ENCODE measurements around the gene ZNF789. TPM values are rescaled to one million over a fixed set of nuclear protein-coding genes. Genes with fewer than 3 reads are reported as not detected.

The ZNF789 gene
- total RNA-seq, 1 experiment from 2014 or later: 7.7 TPM

DNA sequence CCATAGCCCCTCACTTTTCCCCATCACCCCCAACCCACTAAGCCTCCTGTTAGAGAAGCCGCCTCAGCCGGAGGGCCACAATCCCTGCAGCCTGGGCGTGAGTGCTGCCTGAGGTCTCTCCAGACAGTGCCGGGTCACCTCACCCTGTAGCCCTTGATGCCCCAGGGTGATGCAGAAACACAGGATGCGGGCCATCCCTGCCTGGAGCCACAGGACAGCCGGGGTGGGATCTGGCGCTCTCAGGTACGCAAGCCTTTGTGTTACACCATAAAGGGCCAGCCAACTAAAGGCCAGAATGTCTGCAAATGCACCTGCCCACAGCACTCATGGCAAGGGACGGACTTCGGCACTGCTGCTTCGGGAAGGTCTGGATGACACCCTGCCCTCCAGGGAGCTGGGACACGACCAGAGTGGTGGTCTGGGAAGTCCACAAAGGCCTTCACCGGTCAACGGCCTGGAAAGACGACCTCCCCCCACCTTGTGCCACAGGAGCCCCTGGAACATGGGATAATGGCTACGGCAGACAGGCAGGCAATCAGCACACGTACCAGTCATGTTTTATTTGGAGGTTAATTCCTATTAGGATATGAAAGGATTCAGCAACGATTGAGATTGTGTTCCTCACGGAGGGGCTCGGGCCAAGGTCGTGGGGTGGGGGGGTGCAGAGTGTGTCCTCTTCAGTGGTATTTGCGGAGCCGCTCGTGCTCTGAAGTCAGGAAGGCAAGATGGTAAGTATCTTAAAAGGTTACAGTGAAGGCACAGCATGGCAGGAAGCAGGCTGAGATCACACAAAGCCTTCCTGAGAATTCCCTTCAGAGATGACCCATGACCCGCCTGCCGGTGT is 14.8 kb upstream of the ZNF789 start:
- DNase-seq (ENCODE audit: low read depth): no peak

DNA sequence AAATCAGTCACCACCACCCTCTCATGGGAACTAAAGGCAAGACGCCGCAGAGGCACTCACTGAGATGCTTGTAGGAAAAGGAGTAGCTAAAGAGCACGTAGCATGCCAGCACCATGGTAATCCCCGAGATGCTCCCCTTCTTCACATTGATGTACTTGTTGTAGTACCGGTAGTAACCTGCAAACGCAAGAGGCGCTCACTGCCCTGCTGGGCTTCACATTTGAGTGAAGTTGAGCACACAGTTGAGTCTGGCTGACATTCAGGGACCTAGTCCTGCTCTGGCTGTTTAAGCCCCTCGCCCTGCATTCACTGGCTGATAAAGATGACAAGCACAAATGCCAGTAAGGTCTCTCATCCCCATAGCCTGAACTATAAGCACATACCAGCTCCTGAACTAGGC is 13.6 kb upstream of the ZNF789 start:
- DNase-seq (ENCODE audit: low read depth): peak; percentile 25

DNA sequence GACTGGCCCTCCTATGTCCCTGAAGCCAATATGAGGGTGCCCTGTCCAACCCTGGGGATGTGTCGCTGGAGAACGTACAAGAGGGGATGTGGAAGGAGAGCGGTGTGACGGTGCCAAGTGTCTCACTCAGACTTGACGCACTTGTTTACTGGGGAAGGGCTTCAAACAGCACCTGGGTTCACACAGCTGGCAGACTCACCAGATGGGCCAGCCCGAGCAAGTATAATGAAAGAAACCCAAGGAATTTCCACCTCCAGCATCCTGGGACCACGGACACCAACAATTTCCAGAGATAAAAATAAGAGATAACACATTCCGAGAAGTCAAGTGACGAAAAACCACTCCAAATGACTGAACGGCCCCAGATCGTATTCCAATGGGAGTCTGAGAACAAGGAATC is 12.0 kb upstream of the ZNF789 start:
- no peak for DNase-seq (ENCODE audit: low read depth)

DNA sequence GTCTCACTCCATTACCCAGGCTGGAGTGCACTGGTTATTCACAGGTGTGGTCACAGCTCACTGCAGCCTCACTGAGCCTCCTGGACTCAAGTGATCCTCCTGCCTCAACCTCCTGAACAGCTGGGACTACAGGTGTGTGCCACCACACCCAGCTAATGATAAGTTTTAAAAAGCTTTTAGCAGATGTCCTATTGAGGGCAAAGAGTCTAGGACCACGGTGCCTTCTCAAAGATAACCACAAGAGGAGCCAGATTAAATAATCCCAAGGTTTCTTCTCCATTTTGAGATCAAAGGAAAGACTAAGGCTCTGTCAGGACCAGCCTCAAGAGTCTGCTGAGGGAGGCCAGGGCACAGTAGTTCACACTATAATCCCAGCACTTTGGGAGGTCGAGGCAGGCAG is 11.5 kb upstream of the ZNF789 start:
- DNase-seq (ENCODE audit: low read depth): no peak

DNA sequence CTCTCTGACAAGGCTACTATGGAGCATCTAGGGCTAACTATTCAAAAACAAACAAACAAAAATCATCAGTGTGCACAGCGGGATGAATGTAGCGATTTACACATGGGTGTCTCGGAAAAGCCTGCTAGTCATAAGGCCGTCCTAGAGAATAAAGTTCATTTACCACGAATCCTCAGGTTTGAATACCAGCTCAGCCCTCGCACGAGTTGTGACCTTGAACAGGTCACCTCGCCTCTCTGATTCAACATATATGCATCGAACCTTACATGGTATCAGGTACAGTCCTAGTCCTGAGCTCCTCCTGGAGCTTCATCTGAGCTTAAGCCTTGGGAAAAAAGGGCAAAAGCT is 7.3 kb upstream of the ZNF789 start:
- DNase-seq (ENCODE audit: low read depth): no peak

DNA sequence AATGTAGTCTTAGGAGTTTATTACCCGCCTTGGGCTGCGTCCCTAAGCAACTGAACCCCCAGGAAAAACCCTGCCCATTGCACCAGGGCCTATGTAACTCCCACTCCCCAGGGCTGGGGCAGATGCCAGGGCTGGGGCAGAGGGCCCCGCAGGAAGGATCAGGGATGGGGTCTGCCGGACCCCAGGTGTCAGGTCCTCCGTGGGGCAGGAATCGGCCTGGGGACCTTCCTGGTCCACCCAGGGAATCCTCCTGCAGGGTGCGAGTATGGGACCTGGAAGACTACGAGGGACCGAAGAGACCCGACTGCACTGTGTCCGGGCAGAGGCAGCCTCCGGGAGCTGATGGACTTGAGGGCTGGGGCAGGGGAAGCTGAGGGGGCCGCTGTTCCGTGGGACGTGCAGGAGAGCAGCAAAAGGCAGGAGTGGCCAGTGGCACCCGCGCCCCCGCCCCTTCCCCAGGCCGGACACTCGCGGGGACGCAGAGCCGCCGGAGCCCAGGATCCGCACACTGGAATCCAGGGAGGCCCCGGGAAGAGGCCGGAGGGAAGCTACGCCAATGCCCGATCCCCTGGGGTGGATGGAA is 4.3 kb upstream of the ZNF789 start:
- DNase-seq (ENCODE audit: low read depth): no peak

DNA sequence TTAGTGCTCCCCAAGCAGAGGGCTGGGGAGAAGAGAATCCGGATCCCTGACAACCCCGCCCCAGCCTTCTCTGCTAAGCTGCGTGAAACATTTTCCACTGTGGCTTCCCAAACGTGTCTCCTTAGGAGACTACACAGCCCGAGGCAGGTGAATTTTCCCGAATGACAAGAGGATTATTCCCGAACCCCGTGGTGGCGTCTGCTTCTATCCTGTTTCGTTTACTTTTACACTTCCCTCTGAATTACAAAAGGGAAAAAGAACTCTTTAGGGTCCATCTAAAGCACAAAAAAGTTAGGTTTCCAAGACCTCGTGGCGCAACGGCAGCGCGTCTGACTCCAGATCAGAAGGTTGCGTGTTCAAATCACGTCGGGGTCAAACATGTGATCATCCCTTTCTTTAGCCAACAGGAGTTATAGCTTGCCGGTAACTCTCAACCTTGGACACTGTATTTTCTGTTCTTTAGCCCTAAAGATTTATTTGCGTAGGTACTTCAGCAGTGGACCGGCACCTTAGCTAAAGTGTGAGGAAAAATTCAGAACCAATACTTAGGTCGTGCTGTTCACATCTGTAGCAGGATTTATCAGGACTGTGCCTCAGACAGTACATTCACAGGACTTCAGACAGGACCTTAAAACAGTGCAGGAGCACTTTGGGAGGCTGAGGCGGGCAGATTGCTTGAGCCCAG is 3.2 kb upstream of the ZNF789 start:
- no peak for DNase-seq (ENCODE audit: low read depth)

DNA sequence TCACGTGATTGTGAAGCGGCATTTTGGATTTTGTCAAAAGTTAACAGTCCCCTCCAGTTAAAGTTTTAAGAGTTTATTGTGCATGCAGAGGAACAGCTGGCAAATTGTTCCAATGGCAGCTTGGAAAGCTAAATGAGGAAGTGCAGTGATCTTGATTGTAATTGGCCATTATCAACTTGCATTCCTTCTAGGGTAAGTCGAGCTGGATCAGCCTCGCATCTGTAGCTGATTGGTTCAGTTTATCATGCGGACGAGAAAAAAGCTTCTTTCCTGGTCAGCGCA is 566 bp downstream of the ZNF789 start:
- peak; percentile 80 for DNase-seq (ENCODE audit: low read depth)

DNA sequence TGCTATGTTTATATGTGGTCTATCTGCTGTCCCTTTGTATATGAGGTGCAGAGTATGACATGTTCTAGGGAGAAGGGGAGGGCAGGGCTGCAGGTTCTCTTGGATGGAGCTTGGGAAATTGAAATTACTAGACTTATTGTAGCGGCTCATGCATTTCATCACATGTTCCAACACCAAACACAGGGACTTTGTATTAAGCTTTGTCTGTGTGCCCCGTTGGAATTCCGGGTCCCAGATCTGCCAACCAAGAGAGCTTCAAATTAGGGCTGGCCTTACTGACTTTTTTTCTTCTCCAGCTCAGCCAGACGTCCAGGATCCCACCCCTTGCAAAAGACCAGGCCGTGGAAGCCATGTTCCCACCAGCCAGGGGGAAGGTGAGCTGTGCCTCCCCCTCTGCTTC is 3.4 kb downstream of the ZNF789 start:
- DNase-seq (ENCODE audit: low read depth): no peak

DNA sequence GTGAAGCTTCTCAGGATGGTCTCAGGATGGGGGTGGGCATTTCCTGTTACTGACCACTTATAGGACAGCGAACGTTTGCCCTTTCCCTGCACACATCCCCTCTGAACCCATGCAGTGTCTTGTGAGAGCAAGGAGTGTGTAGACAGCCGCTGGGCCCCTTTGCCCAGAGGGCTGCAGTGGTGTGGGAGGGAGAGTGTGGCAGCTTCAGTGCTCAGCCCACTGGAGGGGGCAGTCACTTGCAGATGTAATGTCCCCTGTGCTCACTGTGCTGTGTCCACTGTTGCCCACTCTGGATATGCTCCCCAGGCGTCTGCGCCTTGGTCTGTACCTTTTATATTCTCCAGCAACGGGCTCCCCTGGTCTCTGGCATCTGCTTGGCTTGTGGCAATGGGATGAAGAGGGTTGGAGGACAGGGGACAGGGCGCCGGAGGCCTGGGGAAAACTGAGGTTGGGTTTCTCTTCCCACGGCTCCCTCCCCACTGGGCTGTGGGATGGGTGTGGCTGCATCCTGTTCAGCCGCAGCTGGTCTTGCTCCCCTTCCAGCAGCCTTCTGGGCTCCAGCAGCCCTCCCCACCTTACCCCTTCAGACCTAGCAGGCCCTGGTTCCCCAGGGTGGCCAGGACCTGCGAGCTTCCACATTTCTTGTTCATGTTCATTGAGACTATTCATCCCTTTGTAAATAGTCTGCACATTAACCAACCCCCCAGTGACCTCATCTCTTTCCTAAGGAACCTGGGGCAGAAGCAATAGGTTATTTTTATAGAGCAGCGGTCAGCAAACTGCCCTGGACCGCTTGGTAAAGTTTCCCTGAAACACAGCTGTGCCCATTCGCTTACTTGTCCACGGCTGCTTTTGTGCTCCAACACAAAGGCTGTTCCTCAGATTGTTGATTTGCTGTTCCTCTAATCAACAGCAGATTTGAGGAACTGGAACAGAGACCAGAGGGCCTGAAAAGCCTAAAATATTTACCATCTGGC is 6.1 kb downstream of the ZNF789 start:
- DNase-seq (ENCODE audit: low read depth): no peak

DNA sequence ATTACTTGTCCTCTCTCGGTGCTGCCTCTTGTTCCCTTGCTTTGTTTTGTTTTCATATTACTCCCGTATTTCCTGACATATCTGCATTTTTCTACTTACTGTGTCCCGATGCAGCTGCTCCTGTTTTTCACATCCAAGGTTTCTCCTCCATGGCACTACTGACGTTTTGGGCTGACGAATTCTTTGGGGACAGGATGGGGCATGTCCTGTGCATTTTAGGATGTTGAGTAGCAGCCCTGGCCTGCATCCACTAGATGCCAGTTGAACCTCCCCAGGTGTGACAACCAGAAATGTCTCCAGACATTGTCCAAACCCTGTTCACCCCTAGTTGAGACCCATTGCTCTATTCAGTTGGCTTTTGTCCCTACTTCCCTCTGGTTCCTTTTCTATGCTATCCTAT is 12.4 kb downstream of the ZNF789 start:
- DNase-seq (ENCODE audit: low read depth): no peak

DNA sequence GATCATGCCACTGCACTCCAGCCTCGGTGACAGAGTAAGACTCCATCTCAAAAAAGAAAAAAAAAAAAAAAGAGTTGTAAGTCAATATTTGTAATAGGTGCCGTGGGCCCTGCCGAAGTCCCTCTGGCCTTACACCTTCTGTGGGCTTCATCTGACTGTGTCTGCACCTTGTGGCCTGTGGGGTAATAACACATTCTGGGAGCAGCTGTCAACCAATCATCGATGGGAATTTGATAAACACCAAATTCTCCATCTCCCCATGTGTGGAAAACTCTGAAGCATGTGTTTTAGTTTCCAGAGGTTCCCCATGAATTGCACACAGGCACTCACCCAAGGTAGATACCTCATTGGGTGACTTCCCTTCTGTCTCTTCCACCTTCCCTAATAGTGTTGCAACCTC is 16.5 kb downstream of the ZNF789 start:
- no peak for DNase-seq (ENCODE audit: low read depth)

DNA sequence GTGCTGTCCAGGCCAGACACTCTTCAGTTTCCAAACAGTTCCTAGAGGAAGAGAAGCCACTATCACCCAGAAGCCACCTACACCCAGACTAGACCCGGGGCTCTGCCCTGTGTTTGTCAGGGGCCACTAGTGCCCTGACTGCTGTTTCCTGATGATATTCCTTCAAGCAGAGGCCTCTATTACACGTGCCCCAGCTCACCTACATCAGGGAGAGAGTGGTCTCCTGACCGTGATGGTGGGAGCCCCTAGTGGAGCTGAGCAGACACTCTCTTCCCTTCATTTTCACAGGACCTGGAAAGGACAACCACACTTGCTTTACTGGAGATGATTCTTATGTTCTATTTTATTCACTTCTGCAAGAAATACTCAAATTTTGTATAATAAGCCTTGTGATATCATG is 18.2 kb downstream of the ZNF789 start:
- DNase-seq (ENCODE audit: low read depth): no peak

DNA sequence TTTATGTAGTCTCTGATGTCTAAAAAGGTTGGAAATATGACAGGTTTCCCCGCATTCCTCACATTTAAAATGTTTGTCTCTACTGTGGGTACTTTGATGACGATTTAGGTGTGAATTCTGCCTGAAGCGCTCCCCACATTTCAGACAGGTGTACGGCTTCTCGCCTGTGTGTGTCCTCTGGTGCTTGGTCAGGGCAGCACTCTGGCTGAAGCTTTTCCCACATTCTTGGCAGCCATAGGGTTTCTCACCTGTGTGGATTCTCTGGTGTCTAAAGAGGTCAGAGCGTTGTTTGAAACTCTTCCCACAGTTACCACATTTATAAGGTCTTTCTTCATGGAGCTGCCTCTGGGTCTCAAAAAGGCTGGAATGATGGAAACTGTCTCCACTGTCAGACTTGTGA is 21.1 kb downstream of the ZNF789 start:
- DNase-seq (ENCODE audit: low read depth): no peak

DNA sequence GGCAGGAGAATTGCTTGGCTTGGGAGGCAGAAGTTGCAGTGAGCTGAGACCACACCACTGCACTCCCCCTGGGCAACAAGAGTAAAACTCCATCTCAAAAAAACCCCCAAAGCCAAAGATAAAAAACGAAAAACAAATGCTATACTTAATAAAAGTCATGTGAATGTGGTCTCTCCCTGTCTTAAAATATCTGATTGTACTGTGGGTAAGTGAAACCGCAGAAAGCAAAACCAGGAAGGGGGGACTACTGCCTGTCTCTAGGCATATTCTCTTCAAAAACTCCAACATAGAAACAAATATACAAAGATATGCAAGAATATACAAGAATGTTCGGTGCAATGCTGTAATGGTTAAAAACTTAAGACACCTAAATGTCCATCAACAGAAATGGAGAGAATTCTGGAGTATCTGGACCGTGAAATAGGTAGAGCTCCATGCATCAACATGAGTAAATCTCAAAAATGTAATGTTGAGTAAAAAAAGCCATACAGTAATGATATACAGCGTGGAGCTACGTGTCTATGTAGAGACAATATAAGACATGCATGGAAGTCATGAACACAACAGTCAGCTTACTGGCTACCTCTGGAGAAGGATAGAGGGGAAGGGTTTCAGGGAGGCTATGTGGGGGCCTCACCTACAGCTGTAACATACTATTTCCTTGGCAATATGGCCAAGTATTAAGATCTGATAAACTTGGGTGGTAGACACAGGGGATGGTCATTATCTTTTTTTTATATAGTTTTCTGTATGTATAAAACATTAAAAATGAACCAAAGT is 25.3 kb downstream of the ZNF789 start:
- DNase-seq (ENCODE audit: low read depth): no peak

DNA sequence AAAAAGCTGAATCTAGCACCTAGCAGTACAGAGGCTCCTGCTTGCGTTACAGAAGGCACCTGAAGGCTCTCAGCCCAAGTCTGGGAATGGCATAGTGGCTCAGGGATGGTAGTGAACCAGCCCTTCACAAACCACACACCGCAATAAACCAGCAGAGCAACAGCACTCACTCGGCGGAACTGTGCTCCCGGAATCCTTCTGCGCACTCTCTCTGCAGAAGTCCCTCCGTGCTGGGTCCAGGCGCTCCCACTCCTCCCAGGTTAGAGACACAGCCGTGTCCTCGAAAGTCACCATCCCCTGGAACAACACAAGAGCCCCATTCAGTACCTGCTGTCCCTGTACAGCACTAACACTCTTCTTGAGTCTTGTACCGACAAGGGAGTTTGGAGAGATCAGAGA is 25.9 kb downstream of the ZNF789 start:
- DNase-seq (ENCODE audit: low read depth): peak; percentile 17

DNA sequence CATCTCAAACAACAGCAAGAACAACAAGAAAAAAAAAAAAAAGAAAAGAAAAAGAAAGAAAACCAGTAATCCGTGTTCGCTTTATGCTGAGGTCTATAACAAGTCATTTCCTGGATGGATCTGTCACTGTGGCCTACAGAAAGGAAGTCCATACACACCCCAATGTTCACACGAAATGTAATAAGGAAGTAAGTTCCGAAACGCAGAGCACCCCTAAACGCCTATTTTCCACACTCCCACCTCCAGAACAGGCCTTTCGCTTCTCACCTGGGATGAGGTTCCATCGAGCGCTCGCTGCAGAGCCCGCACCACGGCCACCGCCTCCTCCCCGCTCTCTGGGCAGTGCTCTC is 26.7 kb downstream of the ZNF789 start:
- no peak for DNase-seq (ENCODE audit: low read depth)

DNA sequence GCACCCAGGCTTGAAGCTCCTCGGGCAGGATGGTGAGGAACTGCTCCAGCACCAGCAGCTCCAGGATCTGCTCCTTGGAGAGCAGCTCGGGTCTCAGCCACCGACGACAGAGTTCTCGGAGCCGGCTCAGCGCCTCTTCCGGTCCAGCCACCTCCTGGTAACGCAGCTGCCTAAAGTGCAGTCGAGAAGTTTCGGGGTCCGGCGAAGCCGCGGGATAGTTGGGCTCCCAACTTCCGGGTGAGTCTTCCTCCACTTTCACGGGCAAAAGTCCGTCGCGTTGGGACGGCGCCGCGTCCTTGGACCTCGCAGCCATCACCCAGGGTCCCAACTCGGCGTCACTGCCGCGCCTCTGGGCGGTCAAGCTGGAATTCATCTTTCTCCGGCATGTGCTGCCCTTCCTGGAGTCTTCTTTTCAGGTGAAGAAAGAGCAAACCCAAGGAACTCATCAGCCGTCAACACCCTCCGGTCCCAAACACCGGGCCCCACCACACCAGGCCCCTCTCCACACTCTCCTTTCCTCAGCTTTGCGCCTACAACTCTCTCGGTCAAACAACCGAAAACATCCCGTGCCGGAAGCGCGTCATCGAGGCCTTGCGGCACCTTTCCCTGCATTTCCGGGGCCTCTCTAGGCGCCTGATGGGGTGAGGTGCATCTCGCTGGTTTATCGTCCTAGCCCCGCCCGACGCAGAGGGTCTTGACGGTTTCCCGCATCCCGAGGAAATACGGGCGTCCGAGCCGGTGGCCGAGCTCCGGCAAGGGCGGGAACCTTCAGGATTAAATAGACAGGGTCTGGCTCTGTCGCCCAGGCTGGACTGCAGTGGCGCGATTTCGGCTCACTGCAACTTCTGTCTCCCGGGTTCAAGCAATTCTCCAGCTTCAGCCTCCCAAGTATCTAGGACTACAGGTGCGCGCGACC is 27.3 kb downstream of the ZNF789 start, which contains the start of gene ZNF394:
ZNF394 (minus strand) TSS at position 561 of the 916 bp plus-strand sequence; CDS start at position 373, 188 bp downstream.
- peak; percentile 94 for DNase-seq (ENCODE audit: low read depth)

DNA sequence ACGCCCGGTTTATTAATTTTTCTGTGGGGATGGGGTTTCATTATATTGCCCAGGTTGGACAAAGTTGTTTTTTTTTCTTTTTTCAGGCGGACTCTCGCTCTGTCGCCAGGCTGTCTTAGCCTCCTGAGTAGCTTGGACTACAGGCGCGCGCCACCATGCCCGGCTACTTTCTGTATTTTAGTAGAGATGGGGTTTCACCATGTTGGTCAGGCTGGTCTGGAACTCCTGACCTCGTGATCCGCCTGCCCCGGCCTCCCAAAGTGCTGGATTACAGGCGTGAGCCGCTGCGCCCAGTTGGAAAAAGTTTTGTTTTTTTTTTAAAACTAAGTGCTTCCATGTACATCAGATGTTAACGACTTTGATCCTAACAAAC is 27.9 kb downstream of the ZNF789 start:
- no peak for DNase-seq (ENCODE audit: low read depth)

DNA sequence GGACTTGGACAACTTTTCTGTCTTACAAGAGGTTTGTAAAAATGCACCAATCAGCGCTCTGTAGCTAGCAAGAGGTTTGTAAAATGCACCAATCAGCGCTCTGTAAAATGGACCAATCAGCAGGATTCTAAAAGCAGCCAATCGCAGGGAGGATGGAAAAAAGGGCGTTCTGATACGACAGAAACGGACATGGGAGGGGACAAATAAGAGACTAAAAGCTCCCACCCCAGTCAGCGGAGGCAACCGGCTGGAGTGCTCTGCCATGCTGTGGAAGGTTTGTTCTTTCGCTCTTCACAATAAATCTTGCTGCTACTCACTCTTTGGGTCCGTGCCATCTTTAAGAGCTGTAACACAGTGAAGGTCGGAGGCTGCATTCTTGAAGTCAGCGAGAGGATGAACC is 28.5 kb downstream of the ZNF789 start:
- DNase-seq (ENCODE audit: low read depth): peak; percentile 14

DNA sequence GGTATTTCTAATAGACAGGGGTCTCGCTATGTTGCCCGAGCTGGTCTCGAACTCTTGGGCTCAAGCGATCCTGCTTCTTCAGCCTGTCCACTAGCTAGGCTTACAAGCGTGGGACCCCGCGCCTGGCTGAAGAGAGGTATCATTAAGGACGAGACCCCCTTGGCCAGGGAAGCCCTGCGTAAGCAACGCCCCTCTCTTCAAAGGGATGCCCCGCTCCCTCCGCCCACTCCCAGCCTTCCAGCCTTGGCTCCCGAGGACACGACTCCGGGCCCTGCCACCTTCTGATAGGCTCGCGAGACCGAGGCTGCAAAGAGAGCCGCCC is 31.6 kb downstream of the ZNF789 start:
- peak; percentile 97 for DNase-seq (ENCODE audit: low read depth)

All from RPMI7951 (cell line).